GM19351 (cell line): Measurements from ENCODE around the gene DOCK8.
"Not testable (repeated sequence)": the region's sequence is repeated elsewhere in the genome, so short reads cannot be mapped to it uniquely, and the experiment has no call there.

Experiments used
- ATAC-seq: cut with Tn5 transposase; IDR thresholded peaks from one replicate; pipeline ENCODE4 v1.9.1; 2021; ENCODE audit warnings: mild to moderate bottlenecking, moderate library complexity; ENCODE audit not compliant: unreplicated experiment

The DOCK8 gene

DNA sequence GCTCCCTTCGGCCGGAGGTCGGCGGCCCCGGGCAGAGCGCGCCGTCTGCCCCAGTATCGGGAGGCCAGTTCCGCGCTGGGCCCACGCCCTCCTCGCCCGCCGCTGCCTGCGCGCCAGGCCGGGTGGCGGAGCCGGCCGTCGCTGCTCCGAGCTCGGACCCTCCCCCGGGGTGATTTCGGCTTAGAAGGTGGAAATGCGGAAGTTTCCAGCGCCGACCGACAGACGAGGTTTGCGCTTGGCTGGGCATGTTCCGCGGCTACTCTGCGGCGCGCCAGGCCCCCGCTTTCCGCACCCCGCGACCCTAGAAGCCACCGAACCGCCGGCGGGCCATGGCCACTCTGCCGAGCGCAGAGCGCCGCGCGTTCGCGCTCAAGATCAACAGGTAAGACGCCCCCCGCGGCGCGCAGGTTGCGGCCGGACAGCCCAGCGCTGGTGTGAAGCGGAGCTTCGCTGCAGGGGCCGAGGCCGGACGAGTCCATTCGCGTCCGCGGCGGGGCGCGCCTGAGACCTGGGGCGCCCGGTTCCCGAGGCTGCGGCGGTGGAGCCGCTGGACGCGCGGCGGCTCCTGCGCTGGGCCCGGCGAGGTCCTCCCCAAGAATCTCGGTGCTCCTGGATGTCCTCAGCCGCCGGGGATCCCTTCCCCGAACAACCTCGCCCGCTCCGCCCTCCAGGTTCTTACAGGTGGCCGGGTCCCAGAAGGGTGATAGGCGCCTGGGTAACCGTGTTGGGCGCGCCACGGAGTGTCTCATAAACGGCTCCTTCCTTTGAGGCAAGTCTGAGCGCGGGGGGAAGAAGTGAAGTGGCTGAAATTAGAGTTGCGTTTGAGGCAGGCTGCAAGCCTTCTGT lies at the start of gene DOCK8:
Gene DOCK8, plus strand, starts transcription at position 218 of the 846 bp plus-strand sequence. Its CDS starts 112 bp downstream, at position 330.
- ATAC-seq, result peak; percentile 78

GRCh38 chr9:169757-170156 lies 44.9 kb upstream of the DOCK8 start:
- not testable (repeated sequence) for ATAC-seq

DNA sequence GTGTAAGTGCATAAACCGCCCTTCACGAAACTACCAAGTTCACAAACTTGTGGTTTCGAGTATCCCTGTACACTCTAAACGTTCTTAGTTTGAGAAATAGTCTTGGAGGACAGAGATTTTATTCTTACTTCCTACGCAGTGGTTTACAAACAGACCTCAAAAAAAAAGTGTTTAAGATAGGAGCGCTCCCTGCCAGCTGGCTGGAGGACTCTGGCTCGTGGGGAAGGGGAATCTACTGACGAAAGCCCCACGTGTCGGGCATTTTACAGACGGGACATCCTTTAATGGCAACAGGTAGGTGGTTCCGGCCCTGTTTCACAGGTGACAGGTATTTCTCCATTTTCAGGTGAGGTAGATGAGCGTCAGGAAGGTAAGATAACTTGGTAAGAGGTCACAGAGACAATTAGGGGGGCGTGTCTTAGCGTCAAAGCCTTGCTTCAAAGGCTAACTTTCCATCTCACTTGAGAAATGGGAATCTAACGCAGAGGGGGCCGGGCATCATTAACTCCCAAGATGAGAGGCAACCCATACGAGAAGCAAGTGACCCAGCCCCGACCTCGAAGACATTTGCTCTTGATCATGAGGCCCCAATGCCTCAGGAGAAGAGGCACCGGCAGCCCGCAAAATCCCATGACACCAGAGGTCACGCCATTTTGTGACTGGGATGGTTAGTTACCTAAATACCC lies 36.4 kb upstream of the DOCK8 start:
- ATAC-seq, result not testable (repeated sequence)

GRCh38 chr9:178970-179383 lies 35.7 kb upstream of the DOCK8 start, which contains the start of gene ZNG1A:
ZNG1A (minus strand) TSS chr9:179056; CDS start chr9:178969, 87 bp downstream.
- not testable (repeated sequence) for ATAC-seq

- ATAC-seq, result not testable (repeated sequence)
Observed at GRCh38 chr9:199601-200000, 15.1 kb upstream of the DOCK8 start.

DNA sequence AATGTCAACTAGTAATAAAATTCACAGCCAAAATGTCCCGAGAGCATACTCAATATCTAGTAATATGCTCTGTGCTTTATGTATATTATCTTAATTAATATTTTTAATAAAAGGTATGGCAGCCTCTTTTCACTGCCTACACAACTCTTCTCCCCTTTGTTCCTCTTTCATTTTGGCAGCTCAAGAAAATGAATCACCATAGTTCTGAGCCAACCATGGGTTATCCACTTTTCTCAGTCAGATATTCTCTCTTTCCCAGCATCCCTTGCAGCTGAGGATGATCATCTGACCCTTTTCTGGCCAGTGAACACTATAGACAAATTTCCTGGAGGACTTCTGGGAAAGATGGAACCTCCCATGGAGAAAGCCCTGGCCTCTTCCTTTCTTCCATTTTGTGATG lies 8.2 kb upstream of the DOCK8 start:
- ATAC-seq, result no peak

- no peak for ATAC-seq
Observed at GRCh38 chr9:209143-209758, 5.4 kb upstream of the DOCK8 start.

- ATAC-seq, result no peak
Observed at GRCh38 chr9:211036-211435, 3.6 kb upstream of the DOCK8 start.

GRCh38 chr9:211557-211956 lies 3.1 kb upstream of the DOCK8 start:
- ATAC-seq, result no peak

DNA sequence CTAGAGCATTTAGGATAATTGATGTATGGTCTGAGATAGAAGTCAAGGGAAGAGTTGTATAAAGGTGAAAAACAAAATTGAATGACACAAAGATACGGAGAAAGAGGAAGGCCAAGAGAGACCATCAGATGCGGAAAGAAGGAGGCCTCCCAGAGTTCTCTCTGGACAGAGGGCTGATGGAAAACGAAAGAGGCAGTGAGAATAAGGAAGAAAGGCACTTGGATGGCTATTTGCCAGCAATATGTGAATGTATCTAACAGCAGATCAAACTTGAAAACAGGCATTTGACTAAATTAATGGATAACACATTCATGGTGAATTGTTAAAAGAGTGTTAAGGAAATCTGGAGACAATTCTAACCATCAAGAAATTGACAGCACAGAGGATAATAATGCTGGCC lies 2.4 kb upstream of the DOCK8 start:
- no peak for ATAC-seq

DNA sequence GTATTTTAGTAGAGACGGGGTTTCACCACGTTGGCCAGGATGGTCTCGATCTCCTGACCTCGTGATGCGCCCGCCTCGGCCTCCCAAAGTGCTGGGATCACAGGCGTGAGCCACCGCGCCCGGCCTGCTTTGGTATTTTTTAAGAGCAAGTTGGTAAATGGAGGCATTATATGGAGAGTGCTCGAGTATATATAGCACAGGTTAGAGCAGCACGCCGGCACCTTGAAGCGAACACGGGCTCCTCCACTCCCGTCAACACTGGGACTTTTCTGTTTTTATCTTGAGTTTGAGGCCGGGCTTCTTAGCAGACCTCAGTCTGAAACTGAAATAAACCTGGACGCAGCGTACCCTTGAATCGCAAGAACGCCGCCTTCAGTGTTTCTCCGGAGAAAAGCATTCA lies 764 bp upstream of the DOCK8 start:
- ATAC-seq, result not testable (repeated sequence)

DNA sequence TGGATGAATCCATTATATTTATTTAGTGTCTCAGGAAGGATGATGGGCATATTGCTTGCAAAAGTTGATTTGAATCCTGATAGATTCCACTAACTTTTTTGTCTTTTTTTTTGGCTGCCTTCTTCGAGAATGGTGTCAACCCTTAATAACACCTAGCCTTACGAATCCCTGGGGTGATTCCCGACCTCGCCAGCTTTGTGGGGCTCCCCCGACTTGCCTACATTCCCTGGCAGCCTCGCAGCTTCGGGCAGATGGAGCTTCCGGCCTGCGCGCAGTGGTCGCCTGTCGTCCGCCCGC lies 366 bp upstream of the DOCK8 start:
- ATAC-seq, result no peak

DNA sequence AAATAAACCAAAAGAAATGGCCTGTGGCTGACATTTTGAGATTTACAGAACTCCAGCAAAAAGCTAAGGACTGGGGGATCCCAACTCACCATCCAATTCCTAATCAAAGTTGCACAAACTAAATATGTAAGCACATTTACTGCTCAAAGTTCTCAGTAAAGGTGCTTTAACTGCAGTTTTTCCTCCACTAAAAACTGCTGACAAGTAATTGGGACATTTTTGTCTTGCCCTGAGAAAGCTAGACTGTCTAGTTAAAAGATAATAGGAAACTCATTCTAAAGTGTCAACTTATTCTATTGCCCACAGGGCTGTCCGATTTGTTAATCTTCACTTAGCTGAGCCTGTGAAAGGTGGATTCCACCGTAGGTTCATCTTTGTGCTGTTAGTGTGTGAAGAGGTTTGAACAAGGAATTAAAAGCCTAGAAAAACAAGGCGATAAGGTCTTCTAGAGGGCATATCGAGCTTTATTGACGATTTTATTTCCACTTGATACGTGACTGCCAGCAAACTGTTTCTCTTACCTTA lies 1.0 kb downstream of the DOCK8 start:
- no peak for ATAC-seq

DNA sequence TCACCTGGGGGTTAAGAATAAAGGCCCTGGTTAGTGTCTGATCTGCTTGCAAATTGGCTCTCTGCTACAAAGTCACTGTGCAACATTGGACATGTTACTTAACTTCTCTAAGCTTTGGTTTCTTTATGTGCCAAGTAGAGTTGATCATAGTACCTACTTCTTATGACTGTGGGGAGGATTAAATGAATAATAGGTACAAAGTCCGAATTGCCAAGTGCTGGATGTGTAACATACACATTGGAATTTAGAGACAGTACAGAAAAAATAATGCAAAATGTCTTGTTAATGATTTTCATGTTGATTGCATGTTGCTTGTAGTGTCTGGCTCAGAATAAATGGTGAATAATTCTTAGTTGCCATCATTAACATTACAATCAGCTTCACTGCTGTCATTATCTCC lies 2.2 kb downstream of the DOCK8 start:
- no peak for ATAC-seq

- ATAC-seq, result no peak
Observed at GRCh38 chr9:217950-218349, 3.3 kb downstream of the DOCK8 start.

- ATAC-seq, result not testable (repeated sequence)
Observed at GRCh38 chr9:219036-219435, 4.4 kb downstream of the DOCK8 start.

GRCh38 chr9:219670-220365 lies 5.2 kb downstream of the DOCK8 start:
- no peak for ATAC-seq

GRCh38 chr9:221989-222776 lies 7.5 kb downstream of the DOCK8 start:
- no peak for ATAC-seq

GRCh38 chr9:223152-223551 lies 8.5 kb downstream of the DOCK8 start:
- ATAC-seq, result no peak

DNA sequence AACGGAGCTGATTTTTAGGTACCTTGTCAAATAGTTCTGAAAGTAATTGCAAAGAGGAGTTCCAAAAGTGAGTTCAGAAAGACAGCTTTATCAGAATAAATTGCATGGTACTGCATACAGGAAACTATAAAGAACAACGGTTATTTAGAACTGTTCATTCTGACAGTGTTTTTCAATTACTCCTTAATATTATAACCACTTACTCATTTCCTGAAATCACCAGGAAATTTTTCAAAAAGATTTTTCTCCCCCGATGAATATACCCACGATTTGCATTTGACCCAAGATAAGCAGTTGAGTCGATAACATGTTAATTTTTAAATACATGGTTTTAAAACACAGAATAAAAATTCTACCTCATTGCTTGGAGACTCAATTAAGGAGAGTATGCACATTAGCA lies 9.4 kb downstream of the DOCK8 start:
- ATAC-seq, result no peak
